Panc1 (cell line): ENCODE data around the gene TDRD1. TPM values are rescaled to one million over a fixed set of nuclear protein-coding genes. Genes with fewer than 3 reads are reported as not detected.

ENCODE experiments used
- ATAC-seq: fragments of 200-7000 bp; cut with Tn5 transposase; 2 replicates; pipeline ENCODE4 v1.9.1; 2020; ENCODE audit warnings: mild to moderate bottlenecking, moderate library complexity
- BruUV-seq: library from RNA; stranded (reverse); fragments of 400-500 nt; replicated peaks from 2 replicates; lab custom pipeline; 2021; lab: Mats Ljungman, UMichigan
- CTCF ChIA-PET: fragments of 300-600 bp; sonication (Branson Sonifier 250); formaldehyde crosslinking; loops from one replicate; lab custom pipeline; 2022; ENCODE audit warnings: antibody characterized with exemption; lab: Charles Lee
- POLR2A ChIA-PET: fragments of 300-600 bp; sonication (Branson Sonifier 250); formaldehyde crosslinking; loops from one replicate; lab custom pipeline; 2022; ENCODE audit warnings: antibody characterized with exemption; lab: Charles Lee
- DNase-seq: peaks from one replicate; pipeline ENCODE4 v3.0.0-alpha.2; 2010; ENCODE audit warnings: low read depth, low spot score
- H3K27ac ChIP-seq: 2 replicates; pipeline ENCODE4 v1.5.1; 2011; ENCODE audit warnings: mild to moderate bottlenecking, low read length, inconsistent platforms
- H3K27me3 ChIP-seq: fragments of 200-500 bp; sonication (Bioruptor generic); 2 replicates; pipeline ENCODE4 v1.6.0; 2014; ENCODE audit warnings: low read length, inconsistent platforms; ENCODE audit not compliant: control insufficient read depth, insufficient read depth
- H3K36me3 ChIP-seq: fragments of 200-500 bp; sonication (Bioruptor generic); 2 replicates; pipeline ENCODE4 v1.5.1; 2014; ENCODE audit warnings: inconsistent platforms, mild to moderate bottlenecking, low read length, moderate library complexity; ENCODE audit not compliant: control insufficient read depth, insufficient read depth
- H3K4me1 ChIP-seq: 2 replicates; pipeline ENCODE4 v1.5.1; 2011; ENCODE audit warnings: inconsistent platforms, mild to moderate bottlenecking, low read length, moderate library complexity; ENCODE audit not compliant: control insufficient read depth, insufficient read depth
- H3K4me3 ChIP-seq, 2 experiments: 2 replicates each; pipeline ENCODE4 v1.5.1; 2011 to 2012; ENCODE audit warnings: low read depth in 2 of 2, low read length in 2 of 2, mild to moderate bottlenecking in 2 of 2, inconsistent platforms in 1 of 2, moderate library complexity in 1 of 2
- H3K9me3 ChIP-seq: fragments of 200-500 bp; sonication (Bioruptor generic); 2 replicates; pipeline ENCODE4 v1.5.1; 2014; ENCODE audit warnings: low read depth, mild to moderate bottlenecking, inconsistent platforms, low read length, moderate library complexity; ENCODE audit not compliant: control insufficient read depth, insufficient read depth
- CTCF ChIP-seq: fragments of 450-650 bp; IDR thresholded peaks from 2 replicates; pipeline ENCODE4 v1.5.1; 2017; ENCODE audit warnings: mild to moderate bottlenecking
- POLR2AphosphoS5 ChIP-seq: IDR thresholded peaks from 2 replicates; pipeline ENCODE4 v1.6.1; 2012; ENCODE audit warnings: mild to moderate bottlenecking, low read depth, low read length, moderate library complexity
- REST ChIP-seq, 2 experiments: IDR thresholded peaks; 2 replicates each; pipeline ENCODE4 v1.6.1; 2011 to 2012; ENCODE audit warnings: low read depth in 2 of 2, control low read depth in 1 of 2, low read length in 1 of 2, mild to moderate bottlenecking in 1 of 2, moderate library complexity in 1 of 2; ENCODE audit not compliant: insufficient read depth in 1 of 2
- SIN3A ChIP-seq: IDR thresholded peaks from 2 replicates; pipeline ENCODE4 v1.6.1; 2012; ENCODE audit warnings: low read depth, mild to moderate bottlenecking, low read length, moderate library complexity, borderline replicate concordance; ENCODE audit not compliant: insufficient read depth
- TCF7L2 ChIP-seq: IDR thresholded peaks from 2 replicates; pipeline ENCODE4 v1.6.1; 2011; ENCODE audit warnings: mild to moderate bottlenecking, low read depth, low read length, inconsistent platforms
- in situ Hi-C: cut with HindIII; loops from 2 replicates; pipeline ENCODE4 v1.10.0; 2016; ENCODE audit warnings: low sequenced_read_pairs, low pct_unique_long_range_greater_than_20kb
- intact Hi-C: fragments of 100-400 bp; cut with micrococcal nuclease; formaldehyde crosslinking; loops from one replicate; pipeline ENCODE4 v1.10.0; 2022; ENCODE audit not compliant: unreplicated experiment
- total RNA-seq: library from RNA; stranded (reverse); gene quantifications from one replicate; pipeline ENCODE4 v1.2.1, GENCODE V29; 2021; ENCODE audit not compliant: unreplicated experiment

The TDRD1 gene
- total RNA-seq, 1 experiment from 2014 or later = not detected

- no peaks in the 10 kb centered on the region for H3K9me3 ChIP-seq
- BruUV-seq = no TSS peak
- no peak overlapping the region for H3K4me3 ChIP-seq
- DNase-seq (no peak), ATAC-seq (no peak)
- no peak overlapping the region for H3K27ac ChIP-seq
- ChIA-PET POLR2A (no interaction called here), CTCF (no interaction called here)
- intact Hi-C loops (no loop called here), in situ Hi-C loops (no loop called here)
- no peaks in the 10 kb centered on the region for H3K36me3 ChIP-seq
- TF ChIP-seq TCF7L2 (no peak), CTCF (no peak), REST (IDR thresholded peaks at IDR 0.05; ENCODE audit: insufficient read depth in 1 of 2, low read depth in 2 of 2, low read length in 1 of 2) (no peak), POLR2AphosphoS5 (no peak), SIN3A (no peak)
- H3K27me3 ChIP-seq = no peaks in the 10 kb centered on the region
- H3K4me1 ChIP-seq = peaks cover 7% of the 10 kb centered on the region; the same call in 1 of the 2 replicates
These were observed 78.3 kb downstream of the TDRD1 start for GRCh38 chr10:114257498-114257897.

GRCh38 chr10:114258274-114258840 lies 79.2 kb downstream of the TDRD1 start:
- Histone ChIP-seq H3K27me3 (no peaks in the 10 kb centered on the region), H3K9me3 (no peaks in the 10 kb centered on the region), H3K4me3 (no peak overlapping the region), H3K36me3 (no peaks in the 10 kb centered on the region), H3K27ac (no peak overlapping the region), H3K4me1 (peaks cover 7% of the 10 kb centered on the region; the same call in 1 of the 2 replicates)
- CTCF ChIA-PET = no interaction called here
- POLR2A ChIA-PET = no interaction called here
- intact Hi-C loops (no loop called here), in situ Hi-C loops (no loop called here)
- TF ChIP-seq POLR2AphosphoS5 (no peak), SIN3A (no peak)
- DNase-seq = no peak
- no peak for ATAC-seq
- BruUV-seq = no TSS peak

- H3K4me3 ChIP-seq = no peak overlapping the region
- no peaks in the 10 kb centered on the region for H3K27me3 ChIP-seq
- no peaks in the 10 kb centered on the region for H3K36me3 ChIP-seq
- TF ChIP-seq SIN3A (no peak), CTCF (no peak)
- H3K4me1 ChIP-seq = peaks cover 7% of the 10 kb centered on the region; the same call in 1 of the 2 replicates
- BruUV-seq = no TSS peak
- H3K9me3 ChIP-seq = no peaks in the 10 kb centered on the region
- ChIA-PET POLR2A (no interaction called here), CTCF (interaction anchor here (0.7 kb wide), 1 partner anchor 83 kb away, joined by 3 read pairs; no protein-coding TSS in a partner anchor)
- no peak for ATAC-seq
- in situ Hi-C loops (no loop called here), intact Hi-C loops (no loop called here)
- H3K27ac ChIP-seq = no peak overlapping the region
- DNase-seq = no peak
These were observed 80.7 kb downstream of the TDRD1 start for GRCh38 chr10:114259824-114260223.
